ENCODE results near the gene HOXA4.
A peak's percentile ranks its signal among the peaks of the same experiment; 100 is the strongest.

Gene HOXA4

DNA sequence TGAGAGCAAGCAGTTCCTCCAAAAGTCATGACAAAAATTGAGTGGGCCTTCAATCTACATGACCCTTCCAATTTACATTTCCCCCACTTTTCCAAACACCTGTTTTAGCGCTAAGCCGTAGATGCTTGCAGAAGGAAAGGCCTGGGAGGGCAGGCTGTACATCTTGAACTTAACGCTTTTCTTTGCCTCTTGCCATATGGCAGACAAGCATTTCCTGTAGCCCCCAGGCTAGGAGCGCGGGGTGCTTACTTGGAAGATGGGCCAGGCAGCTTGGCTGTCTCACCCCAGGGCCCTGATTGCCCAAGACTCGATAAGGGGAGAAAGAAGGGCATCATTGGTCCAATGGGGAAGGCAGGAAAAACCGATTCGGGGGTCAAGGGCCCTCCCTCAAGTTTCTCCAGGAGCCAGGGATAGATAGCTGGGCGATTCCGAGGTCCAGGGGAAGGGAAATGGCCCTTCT, 41.8 kb upstream of the HOXA4 start:
- peaks cover 67% of the 10 kb centered on the region for H3K27me3 Mint-ChIP-seq
- peak overlapping the region; percentile 59 for H3K4me3 Mint-ChIP-seq
- H3K36me3 Mint-ChIP-seq (ENCODE audit: low read depth) = no peaks in the 10 kb centered on the region
- H3K4me1 Mint-ChIP-seq (ENCODE audit: low read depth) = peaks cover 27% of the 10 kb centered on the region
- H3K27ac Mint-ChIP-seq = peak overlapping the region; percentile 70
- no peaks in the 10 kb centered on the region for H3K9me3 Mint-ChIP-seq

DNA sequence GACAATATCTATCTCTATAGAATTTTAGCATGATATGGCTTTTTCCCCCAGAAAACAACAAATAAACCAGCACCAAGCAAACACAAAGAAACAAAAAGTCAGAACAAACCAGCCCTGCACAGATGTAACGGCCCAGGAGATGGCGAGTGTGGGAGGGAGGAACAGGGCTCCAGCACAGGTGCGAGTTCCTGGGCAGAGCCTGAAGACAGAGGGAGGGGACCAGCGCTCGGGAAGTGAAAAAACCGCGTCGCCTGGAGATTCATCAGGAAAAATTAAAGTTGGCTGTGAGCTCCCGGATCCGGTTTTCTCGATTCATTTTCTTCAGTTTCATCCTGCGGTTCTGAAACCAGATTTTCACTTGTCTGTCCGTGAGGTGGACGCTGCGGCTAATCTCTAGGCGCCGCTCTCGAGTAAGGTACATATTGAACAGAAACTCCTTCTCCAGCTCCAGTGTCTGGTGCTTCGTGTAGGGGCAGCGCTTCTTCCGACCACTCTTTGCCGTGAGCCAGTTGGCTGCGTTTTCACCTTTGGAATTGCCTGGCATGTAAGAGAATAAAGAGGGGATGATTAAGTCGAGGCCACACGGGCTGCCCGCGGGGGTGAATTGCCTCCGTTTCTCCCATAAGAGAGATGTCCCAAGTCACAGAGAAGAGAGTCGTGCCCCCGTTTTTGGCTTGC, 41.2 kb upstream of the HOXA4 start:
- peaks cover 33% of the 10 kb centered on the region for H3K4me1 Mint-ChIP-seq (ENCODE audit: low read depth)
- H3K36me3 Mint-ChIP-seq (ENCODE audit: low read depth) = no peaks in the 10 kb centered on the region
- H3K27ac Mint-ChIP-seq = peak overlapping the region; percentile 70
- H3K9me3 Mint-ChIP-seq = no peaks in the 10 kb centered on the region
- peaks cover 73% of the 10 kb centered on the region for H3K27me3 Mint-ChIP-seq
- H3K4me3 Mint-ChIP-seq = peak overlapping the region; percentile 59

DNA sequence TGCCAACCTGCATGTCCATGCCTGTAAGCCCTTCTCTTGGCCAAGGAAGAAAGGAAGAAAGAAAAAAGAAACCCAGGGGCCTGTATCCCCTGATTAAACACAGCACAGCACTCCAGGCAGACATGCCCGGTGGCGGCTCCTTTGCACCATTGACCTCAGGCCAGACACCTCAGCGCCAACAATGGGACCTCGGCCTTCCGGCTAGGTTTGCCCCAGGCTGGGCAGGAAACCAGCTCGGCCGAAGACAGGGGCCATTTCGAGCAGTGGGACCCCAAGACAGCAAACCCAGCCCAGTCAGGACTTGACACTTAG, 40.7 kb upstream of the HOXA4 start:
- H3K27ac Mint-ChIP-seq = no peak overlapping the region
- peaks cover 73% of the 10 kb centered on the region for H3K27me3 Mint-ChIP-seq
- H3K9me3 Mint-ChIP-seq = no peaks in the 10 kb centered on the region
- peak overlapping the region; percentile 5 for H3K4me3 Mint-ChIP-seq
- H3K36me3 Mint-ChIP-seq (ENCODE audit: low read depth) = no peaks in the 10 kb centered on the region
- H3K4me1 Mint-ChIP-seq (ENCODE audit: low read depth) = peaks cover 33% of the 10 kb centered on the region

DNA sequence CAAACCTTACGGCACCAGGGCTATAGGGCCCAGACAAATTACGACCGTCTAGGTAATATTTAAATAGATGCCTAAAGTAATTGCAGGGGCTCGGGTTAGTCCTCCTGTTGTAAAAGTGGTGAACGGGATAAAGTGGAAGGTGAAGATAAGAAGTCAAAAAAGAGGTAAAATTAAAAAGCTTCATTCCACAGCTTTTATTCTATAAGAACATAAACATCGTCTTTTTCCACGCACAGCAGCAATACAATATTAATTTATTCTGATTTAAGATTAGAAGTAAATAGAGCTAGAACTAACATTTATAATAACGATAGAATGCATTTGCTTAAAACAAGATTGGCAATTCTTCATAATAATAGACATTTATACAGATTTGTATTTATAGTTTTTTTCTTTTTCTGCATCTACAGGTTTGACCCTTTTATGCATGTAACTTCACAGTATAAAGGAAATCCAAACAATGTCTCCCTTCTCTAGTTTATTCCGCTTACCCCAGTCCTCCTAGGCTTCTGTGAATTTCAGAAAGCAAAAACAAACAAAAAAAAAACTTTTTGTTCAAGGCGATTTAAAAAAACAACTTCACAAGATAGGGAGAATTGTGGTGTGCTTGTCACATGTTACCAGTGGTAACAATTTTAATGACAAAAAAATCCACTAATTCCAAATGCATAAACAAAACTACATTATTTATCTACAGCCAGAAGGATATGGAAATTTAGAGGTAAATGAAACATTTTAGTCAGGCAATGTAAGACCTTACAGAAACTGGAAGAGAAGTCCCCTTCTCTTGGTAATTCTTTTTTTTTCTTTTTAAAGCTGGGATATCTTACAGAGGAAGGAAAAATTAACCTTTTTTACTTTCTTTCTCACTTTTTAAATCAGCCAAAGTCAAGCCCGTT, 40.1 kb upstream of the HOXA4 start:
- H3K4me3 Mint-ChIP-seq = peak overlapping the region; percentile 17
- H3K27me3 Mint-ChIP-seq = peaks cover 71% of the 10 kb centered on the region
- H3K9me3 Mint-ChIP-seq = no peaks in the 10 kb centered on the region
- H3K36me3 Mint-ChIP-seq (ENCODE audit: low read depth) = no peaks in the 10 kb centered on the region
- H3K4me1 Mint-ChIP-seq (ENCODE audit: low read depth) = peaks cover 37% of the 10 kb centered on the region
- H3K27ac Mint-ChIP-seq = no peak overlapping the region

DNA sequence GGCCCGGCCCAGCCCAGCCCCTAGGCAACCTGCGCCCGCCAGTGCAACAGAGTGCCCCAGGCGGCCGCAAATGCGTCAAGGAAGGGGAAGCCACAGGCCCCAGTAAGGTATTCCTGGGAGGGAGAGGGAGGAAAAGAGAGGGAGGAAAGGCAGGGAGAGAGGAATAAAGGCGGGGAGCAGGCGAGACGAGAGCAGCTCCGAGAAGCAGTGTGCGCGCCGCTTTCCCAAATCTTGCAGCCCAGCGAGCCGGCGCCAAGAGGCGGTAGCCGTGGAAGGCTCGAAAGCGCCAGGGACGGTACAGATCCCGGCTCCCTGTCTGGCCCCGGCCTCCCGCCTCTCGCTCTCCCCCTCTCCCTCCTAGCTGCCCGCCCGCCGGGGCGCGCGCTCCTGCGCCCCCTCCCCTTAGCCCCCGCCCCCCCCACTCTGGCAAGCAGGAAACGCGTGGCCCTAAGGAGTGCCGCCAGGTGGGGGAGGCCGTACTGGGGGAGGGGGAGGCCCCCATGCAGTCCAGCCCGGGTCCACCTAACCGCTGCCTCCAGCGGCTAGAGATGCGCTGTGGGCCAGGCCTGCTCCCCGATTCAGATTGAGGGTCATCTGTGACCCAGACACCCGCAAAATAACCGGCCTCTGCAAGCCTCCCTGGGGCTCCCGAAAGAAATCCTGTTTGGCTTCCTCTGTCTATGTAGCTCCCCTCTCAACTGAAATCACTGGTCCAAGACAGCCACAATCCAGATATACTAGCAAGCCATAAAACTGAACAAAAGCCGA, 39.3 kb upstream of the HOXA4 start:
- H3K4me3 Mint-ChIP-seq = peak overlapping the region; percentile 17
- H3K9me3 Mint-ChIP-seq = no peaks in the 10 kb centered on the region
- no peak overlapping the region for H3K27ac Mint-ChIP-seq
- no peaks in the 10 kb centered on the region for H3K36me3 Mint-ChIP-seq (ENCODE audit: low read depth)
- peaks cover 38% of the 10 kb centered on the region for H3K4me1 Mint-ChIP-seq (ENCODE audit: low read depth)
- H3K27me3 Mint-ChIP-seq = peaks cover 69% of the 10 kb centered on the region

DNA sequence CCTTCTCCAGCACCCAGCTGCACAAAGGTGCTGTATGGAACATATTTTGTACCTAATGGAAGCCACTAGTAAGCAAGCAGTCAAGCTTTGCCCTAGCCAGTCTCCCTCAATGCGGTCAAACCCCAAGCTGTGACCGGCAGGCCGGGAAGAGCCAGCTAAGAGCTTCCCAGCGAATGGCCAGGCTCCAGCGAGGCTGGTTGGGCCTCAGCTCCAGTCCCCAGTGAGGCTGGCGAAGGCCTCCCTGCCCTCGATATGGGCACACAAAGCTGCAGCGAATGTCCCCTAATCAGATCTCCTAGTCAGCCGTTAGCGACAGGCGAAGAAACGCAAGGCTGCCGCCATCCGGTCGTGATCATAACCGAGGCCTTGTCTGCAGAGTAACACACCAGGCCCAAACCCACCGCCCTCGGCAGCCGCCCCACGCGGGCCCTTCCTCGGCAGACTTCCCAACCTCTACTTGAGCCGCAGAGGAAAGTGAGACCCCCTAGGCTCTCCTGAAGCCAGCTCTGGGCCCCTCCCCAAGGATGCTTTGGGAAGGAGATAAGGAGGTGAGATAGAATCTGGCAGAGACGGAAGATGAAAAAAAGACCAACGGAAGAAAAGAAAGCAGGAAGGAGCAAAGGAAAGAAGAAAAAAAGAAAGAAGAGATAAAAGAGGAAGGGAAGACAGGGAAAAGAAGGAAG, 37.8 kb upstream of the HOXA4 start:
- Mint-ChIP-seq H3K4me1 (ENCODE audit: low read depth) (peaks cover 45% of the 10 kb centered on the region), H3K27ac (peak overlapping the region; percentile 65), H3K4me3 (no peak overlapping the region), H3K9me3 (no peaks in the 10 kb centered on the region), H3K36me3 (ENCODE audit: low read depth) (no peaks in the 10 kb centered on the region), H3K27me3 (peaks cover 78% of the 10 kb centered on the region)

DNA sequence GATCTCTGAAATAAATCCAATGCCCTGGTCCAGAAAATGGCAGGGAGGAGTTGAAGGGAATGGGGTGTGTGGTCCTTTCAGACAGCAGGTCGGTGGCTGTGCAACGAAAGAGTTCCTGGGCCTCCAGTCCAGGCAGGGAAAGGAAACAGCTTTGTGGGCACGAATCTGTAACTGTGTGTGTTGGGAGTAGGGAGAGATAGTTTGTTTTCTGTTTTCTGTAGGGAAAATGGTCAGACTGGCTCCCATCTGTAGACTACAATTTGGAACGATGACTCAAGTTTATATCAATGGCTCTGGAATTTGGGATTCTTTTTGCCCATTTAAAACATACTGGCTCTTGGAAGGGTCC, 37.3 kb upstream of the HOXA4 start:
- Mint-ChIP-seq H3K9me3 (no peaks in the 10 kb centered on the region), H3K4me1 (ENCODE audit: low read depth) (peaks cover 45% of the 10 kb centered on the region), H3K27me3 (peaks cover 83% of the 10 kb centered on the region), H3K27ac (no peak overlapping the region), H3K36me3 (ENCODE audit: low read depth) (no peaks in the 10 kb centered on the region), H3K4me3 (peak overlapping the region; percentile 24)

DNA sequence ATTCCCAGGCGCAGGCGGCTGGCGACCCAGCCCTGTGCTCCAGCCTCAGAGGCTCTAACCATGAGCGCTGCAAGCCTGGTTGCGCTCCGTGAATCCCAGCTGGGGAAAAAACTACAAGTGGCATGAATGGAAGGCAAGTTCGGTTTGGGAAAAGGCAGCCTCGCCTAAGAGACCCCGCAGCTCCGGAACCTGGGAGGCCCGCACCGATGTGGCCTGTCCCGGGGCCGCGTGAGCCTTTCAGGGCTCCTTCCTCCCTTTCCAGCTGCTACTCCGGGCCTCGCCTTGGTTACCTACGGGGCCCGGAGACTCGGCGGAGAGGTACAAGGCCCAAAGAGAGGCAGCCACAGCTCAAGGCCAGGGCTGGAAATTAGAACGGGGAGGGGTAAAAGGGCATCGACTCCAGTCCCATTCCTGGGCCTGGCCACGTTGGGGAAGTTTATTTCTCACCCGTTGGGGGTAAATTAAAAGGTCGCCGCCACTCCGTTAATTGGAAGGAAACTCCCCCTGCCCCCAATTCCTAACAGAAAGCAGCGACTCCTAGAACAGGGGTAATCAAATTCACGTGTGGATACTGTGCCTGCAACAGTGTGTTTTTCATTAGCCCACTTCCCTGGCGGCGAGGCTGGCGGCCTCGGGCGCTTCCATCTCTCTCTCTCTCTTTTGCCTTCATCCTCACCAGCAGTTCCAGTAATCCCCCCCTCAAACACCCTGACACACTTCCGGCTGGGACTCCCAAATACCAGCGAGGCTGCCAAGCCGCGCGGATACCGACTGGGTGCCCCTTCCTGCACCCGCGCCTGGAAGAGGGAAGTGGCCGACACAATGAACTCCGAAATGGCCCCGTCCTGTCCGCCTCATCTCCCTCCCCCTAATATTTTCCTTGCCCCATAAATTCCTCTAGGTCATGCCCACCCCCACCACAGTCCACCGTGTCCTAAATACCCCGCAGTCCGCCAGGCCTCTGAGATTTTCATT, 36.3 kb upstream of the HOXA4 start:
- Mint-ChIP-seq H3K36me3 (ENCODE audit: low read depth) (no peaks in the 10 kb centered on the region), H3K27ac (peak overlapping the region; percentile 78), H3K4me3 (peak overlapping the region; percentile 53), H3K9me3 (no peaks in the 10 kb centered on the region), H3K27me3 (peaks cover 86% of the 10 kb centered on the region), H3K4me1 (ENCODE audit: low read depth) (peaks cover 38% of the 10 kb centered on the region)

DNA sequence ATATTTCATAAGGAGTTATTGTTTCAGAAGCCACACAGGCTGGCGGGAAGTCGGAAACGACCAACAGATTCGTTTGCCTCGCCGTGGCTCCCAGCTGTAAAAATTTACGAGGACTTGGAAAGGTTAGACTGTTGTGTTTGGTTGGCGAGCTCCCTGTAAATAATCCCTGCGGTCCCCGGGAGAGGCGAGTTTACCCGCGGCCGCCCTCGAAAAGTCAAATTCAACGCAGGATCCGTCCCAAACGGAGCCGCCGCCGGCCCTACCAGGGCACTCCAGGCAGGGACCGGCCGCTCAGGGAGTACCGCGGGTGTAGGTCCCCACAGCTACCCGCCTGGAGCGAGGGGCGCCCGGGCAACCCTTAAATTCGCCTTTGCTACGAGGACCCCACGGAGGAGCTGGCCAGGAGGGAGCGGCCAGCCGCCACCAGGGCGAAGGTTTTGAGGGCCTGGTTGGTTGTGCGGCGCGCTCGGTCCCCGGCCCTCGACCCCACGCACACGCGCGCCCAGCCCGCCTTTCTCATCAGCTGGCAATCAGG, 35.5 kb upstream of the HOXA4 start:
- no peaks in the 10 kb centered on the region for H3K9me3 Mint-ChIP-seq
- no peaks in the 10 kb centered on the region for H3K36me3 Mint-ChIP-seq (ENCODE audit: low read depth)
- peak overlapping the region; percentile 77 for H3K27ac Mint-ChIP-seq
- H3K4me3 Mint-ChIP-seq = peak overlapping the region; percentile 70
- H3K4me1 Mint-ChIP-seq (ENCODE audit: low read depth) = peaks cover 34% of the 10 kb centered on the region
- peaks cover 80% of the 10 kb centered on the region for H3K27me3 Mint-ChIP-seq

DNA sequence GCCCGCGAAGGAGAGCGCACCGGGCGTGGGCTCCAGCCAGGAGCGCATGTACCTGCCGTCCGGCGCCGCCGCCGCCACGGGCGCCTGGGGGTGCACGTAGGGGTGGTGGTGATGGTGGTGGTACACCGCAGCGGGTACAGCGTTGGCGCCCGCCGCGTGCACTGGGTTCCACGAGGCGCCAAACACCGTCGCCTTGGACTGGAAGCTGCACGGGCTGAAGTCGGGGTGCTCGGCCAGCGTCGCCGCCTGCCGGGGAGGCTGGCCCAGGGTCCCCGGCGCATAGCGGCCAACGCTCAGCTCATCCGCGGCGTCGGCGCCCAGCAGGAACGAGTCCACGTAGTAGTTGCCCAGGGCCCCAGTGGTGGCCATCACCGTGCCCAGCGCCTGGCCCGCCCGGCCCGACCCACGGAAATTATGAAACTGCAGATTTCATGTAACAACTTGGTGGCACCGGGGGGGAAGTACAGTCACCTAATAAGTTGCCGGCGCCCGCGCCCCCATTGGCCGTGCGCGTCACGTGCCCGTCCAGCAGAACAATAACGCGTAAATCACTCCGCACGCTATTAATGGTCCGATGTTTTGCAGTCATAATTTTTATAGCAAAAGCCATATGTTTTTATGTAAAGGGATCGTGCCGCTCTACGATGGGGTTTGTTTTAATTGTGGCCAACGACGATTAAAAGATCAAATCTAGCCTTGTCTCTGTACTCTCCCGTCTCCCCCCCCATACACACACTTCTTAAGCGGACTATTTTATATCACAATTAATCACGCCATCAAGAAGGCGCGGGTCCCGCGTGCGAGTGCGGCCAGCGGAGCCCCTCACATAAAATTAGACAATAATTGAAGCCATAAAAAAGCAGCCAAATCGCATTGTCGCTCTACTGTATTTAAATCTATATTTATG, 34.8 kb upstream of the HOXA4 start, which contains the start of gene HOXA9:
Gene HOXA9, minus strand, starts transcription at position 449 of the 907 bp plus-strand sequence. Its CDS starts 80 bp downstream, at position 369.
- H3K4me3 Mint-ChIP-seq = peak within 1 kb of the TSS; percentile 70
- H3K27me3 Mint-ChIP-seq = peaks cover 75% of the 10 kb centered on the region
- H3K27ac Mint-ChIP-seq = peak within 1 kb of the TSS; percentile 77
- H3K36me3 Mint-ChIP-seq (ENCODE audit: low read depth) = no peaks in the 10 kb centered on the region
- H3K9me3 Mint-ChIP-seq = no peaks in the 10 kb centered on the region
- H3K4me1 Mint-ChIP-seq (ENCODE audit: low read depth) = peaks cover 37% of the 10 kb centered on the region

DNA sequence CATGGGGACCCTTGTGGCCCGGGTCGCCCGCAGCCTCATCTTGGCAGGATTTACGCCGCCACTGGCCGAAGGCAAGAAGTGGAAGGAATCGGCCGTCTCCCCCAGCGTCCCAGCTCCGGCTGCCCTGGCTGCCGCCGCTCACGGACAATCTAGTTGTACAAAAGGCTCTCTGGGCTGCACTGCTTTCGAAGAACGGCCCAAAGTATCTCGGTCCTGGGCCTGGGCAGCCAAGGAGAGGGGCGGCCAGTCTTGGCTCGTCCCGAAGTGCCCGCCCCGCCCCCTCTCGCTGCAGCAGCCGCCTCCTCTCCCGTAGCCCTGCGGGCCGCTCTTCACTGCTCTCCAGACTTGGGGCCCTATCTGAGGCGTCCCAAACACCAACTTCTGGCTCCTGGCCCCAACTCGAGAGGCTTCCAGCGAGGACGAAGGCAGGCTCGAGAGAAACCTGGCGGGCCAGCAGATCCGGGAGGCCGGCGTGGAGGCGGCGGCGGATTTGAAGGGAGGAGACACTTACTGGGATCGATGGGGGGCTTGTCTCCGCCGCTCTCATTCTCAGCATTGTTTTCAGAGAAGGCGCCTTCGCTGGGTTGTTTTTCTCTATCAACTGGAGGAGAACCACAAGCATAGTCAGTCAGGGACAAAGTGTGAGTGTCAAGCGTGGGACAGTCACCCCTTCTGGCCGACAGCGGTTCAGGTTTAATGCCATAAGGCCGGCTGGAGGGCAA, 34.0 kb upstream of the HOXA4 start:
- Mint-ChIP-seq H3K36me3 (ENCODE audit: low read depth) (no peaks in the 10 kb centered on the region), H3K4me3 (peak overlapping the region; percentile 35), H3K4me1 (ENCODE audit: low read depth) (peaks cover 41% of the 10 kb centered on the region), H3K9me3 (no peaks in the 10 kb centered on the region), H3K27me3 (peaks cover 77% of the 10 kb centered on the region), H3K27ac (no peak overlapping the region)

DNA sequence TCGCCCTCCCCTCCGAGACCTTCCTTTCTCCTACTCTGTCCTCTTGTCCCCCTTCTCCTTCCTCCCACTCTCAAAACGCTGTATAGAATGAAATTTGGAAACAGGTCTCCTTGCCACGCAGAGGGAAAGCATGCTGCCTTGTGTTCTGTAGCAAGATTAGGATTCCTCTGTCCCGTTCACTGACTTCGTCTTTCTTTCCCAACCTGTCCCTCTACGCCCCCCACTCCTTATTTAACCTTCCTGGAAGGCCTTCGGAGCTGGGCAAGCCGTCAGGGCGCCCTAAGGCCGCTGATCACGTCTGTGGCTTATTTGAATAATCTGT, 33.4 kb upstream of the HOXA4 start:
- peak overlapping the region; percentile 35 for H3K4me3 Mint-ChIP-seq
- H3K9me3 Mint-ChIP-seq = no peaks in the 10 kb centered on the region
- H3K4me1 Mint-ChIP-seq (ENCODE audit: low read depth) = peaks cover 41% of the 10 kb centered on the region
- H3K36me3 Mint-ChIP-seq (ENCODE audit: low read depth) = no peaks in the 10 kb centered on the region
- H3K27ac Mint-ChIP-seq = peak overlapping the region; percentile 51
- H3K27me3 Mint-ChIP-seq = peaks cover 81% of the 10 kb centered on the region

All from stimulated activated naive CD8-positive, alpha-beta T cell treated with anti-CD3 and anti-CD28 coated beads, Interleukin-15, Interleukin-2, amounts not matched to agents 100 ng/mL and 50 ng/mL, for 24 hours (primary cell).